Measurements from ENCODE around the gene NPPA.

GRCh38 chr1:11833900-11834299 is 13.7 kb downstream of the NPPA start:
- TF ChIP-seq SRF (IDR thresholded peaks at IDR 0.05; ENCODE audit: low read depth in 2 of 2, low read length in 2 of 2) (no peak), FOXM1 (IDR thresholded peaks at IDR 0.05; ENCODE audit: low read depth, low read length) (no peak), CHD4 (IDR thresholded peaks at IDR 0.05) (no peak), ZZZ3 (IDR thresholded peaks at IDR 0.05; ENCODE audit: control insufficient read depth, insufficient read length, low read depth) (no peak), POLR2A (IDR thresholded peaks at IDR 0.05; ENCODE audit: low read depth, low read length) (0 out of 2 replicates have a peak, but pooled peaks have one; percentile 32), SUZ12 (IDR thresholded peaks at IDR 0.05; ENCODE audit: unreplicated experiment) (no peak)

Data from GM12878 (cell line).